IPS DF 19.7 (cell line): ENCODE data around the gene SLC44A3.

Source experiments
- DNase-seq: peaks from one replicate; pipeline ENCODE4 v3.0.0-alpha.2; 2013; ENCODE audit warnings: low read depth, low spot score

The SLC44A3 gene

GRCh38 chr1:94819945-94820746 lies at the start of gene SLC44A3:
Gene SLC44A3 (plus strand): TSS chr1:94820357. CDS start chr1:94820452, 95 bp downstream.
- no peak for DNase-seq

DNA sequence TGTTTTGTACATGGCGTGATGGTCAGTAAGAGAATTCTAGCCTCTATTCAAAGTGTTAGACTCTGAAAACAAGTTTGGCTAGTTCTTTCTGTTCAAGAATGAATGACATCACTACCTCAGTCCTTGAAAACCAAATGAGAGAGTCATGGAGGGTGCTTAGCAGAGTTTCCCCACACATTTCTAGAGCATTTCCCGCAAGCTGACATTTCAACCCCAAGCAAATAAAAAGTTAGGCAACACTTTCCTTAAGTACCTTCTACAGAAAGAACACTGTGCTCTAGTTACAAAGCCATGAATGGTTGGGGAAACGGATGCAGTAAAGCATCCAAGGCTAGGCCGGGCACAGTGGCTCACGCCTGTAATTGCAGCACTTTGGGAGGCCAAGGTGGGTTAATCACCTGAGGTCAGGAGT lies 47.9 kb upstream of the SLC44A3 start:
- DNase-seq, result no peak

DNA sequence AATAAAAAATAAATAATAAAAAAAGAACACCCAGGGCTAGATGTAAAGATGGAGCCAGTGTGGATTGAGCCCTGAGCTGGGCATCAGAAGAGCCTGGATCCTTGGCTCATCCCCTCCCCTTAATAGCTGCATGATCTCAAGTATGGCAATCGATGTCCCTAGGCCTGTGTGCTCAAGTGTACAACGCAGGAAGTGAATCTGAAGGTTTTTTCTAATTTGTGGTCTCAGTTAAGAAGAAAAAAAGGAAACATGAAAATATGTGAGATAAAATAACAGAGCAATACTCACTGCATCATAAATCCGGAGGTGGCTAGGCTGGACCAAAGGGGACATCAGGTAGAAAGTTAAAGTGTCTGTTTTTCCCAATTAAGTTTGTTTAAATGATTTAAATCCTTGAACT lies 47.3 kb upstream of the SLC44A3 start:
- DNase-seq, result no peak

GRCh38 chr1:94773296-94773809 lies 46.8 kb upstream of the SLC44A3 start:
- no peak for DNase-seq

- DNase-seq, result no peak
These were observed 46.2 kb upstream of the SLC44A3 start for GRCh38 chr1:94773931-94774422.

GRCh38 chr1:94776474-94776873 lies 43.7 kb upstream of the SLC44A3 start:
- no peak for DNase-seq

DNA sequence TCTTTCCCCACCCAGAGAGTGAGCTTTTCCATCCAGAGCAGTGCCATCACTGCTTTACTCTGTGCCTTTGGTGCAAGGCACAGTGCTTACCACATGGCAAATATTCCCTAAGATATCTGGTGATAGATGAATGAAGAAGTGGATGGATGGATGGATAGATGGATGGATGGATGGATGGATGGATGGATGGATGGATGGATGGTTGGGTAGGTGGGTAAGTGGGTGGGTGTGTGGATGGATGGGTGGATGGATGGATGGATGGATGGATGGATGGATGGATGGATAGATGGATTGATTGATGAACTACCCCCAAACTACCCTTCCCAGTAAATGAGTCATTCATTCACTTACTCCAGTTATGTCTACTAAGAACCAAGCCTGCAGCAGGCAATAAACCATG lies 42.9 kb upstream of the SLC44A3 start:
- DNase-seq, result no peak

GRCh38 chr1:94778808-94779207 lies 41.3 kb upstream of the SLC44A3 start:
- no peak for DNase-seq

GRCh38 chr1:94783342-94784189 lies 36.6 kb upstream of the SLC44A3 start:
- no peak for DNase-seq

- no peak for DNase-seq
These were observed 36.0 kb upstream of the SLC44A3 start for GRCh38 chr1:94784190-94784515.

- DNase-seq, result no peak
These were observed 32.5 kb upstream of the SLC44A3 start for GRCh38 chr1:94787691-94788090.

- DNase-seq, result no peak
These were observed 29.9 kb upstream of the SLC44A3 start for GRCh38 chr1:94790246-94790645.

DNA sequence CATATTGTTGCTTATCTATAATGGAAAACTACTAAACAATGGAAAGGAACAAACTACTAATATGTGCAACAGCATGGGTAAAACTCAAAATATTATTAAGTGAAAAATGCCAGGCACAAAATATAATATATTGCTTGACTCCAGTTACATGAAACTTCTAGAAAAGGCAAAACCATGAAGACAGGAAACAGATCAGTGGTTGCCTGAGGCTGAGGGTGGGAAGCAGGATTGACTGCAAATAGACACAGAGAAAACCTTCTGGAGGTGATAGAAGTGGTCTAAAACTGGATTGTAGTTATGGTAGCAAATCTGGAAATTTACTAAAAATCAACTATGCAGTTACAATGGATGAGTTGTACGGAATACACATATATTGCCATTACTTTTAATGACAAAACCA lies 29.5 kb upstream of the SLC44A3 start:
- DNase-seq, result no peak

- no peak for DNase-seq
These were observed 27.5 kb upstream of the SLC44A3 start for GRCh38 chr1:94792473-94793295.

GRCh38 chr1:94793296-94793656 lies 26.9 kb upstream of the SLC44A3 start:
- no peak for DNase-seq

GRCh38 chr1:94795434-94795833 lies 24.7 kb upstream of the SLC44A3 start:
- DNase-seq, result no peak

DNA sequence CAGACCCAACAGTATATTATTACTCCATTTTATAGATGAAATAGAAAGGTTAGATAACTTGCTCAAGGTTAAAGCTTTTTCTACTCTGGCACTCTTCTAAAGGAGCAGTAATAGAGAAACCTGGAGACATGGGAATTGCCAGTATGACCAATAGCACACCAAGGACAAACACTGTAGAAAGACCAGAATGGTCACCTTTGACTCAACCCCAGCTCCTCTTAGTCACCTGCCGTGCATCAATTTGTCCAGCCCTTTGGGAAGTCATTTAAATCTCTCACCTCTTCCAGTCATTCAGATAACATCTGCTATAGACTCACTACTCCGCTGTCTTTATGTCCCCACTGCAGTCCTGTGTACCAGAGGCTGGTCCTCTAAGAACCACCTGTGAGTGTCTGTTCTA lies 23.9 kb upstream of the SLC44A3 start:
- no peak for DNase-seq

GRCh38 chr1:94797291-94797690 lies 22.9 kb upstream of the SLC44A3 start:
- DNase-seq, result no peak

- DNase-seq, result no peak
These were observed 22.1 kb upstream of the SLC44A3 start for GRCh38 chr1:94798054-94798453.

GRCh38 chr1:94798462-94798861 lies 21.7 kb upstream of the SLC44A3 start:
- DNase-seq, result no peak

DNA sequence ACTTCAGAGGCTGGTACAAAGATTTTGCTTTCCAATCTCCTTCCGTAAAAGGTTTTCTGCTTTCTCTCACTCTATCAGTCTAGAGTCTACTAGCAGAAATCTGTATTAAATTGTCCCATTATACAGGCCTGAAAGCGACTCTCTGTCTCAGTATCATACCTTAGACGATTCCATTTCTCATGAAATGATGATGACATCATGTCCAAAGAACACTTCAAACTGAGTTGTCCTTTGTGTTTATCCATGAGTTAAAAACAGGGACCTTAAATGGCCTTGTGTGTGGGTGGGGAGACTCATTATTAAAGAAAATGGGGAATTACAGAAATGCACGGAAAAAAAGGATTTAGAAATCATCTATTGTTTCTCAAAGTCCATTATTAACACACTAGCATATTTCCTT lies 21.0 kb upstream of the SLC44A3 start:
- DNase-seq, result no peak
